Neuronal stem cell (in vitro differentiated cells): Measurements from ENCODE around the gene SH3BP4.

Experiments
- DNase-seq: peaks from one replicate; pipeline ENCODE4 v3.0.0-alpha.2; 2013; ENCODE audit warnings: low spot score
- H2AFZ ChIP-seq: one replicate; pipeline ENCODE4 v1.6.1; 2013; ENCODE audit warnings: mild to moderate bottlenecking, low read length, inconsistent platforms
- H2AK5ac ChIP-seq: 2 replicates; pipeline ENCODE4 v1.6.1; 2013; ENCODE audit warnings: low read depth, mild to moderate bottlenecking, inconsistent platforms, low read length, moderate library complexity, mixed read lengths
- H2BK120ac ChIP-seq: 2 replicates; pipeline ENCODE4 v1.6.1; 2013; ENCODE audit warnings: low read depth, mild to moderate bottlenecking, inconsistent platforms, low read length, moderate library complexity, mixed read lengths
- H2BK12ac ChIP-seq: one replicate; pipeline ENCODE4 v1.6.1; 2013; ENCODE audit warnings: low read length, inconsistent platforms
- H2BK15ac ChIP-seq: 2 replicates; pipeline ENCODE4 v1.6.1; 2013; ENCODE audit warnings: mild to moderate bottlenecking, low read length, inconsistent platforms, mixed read lengths
- H2BK5ac ChIP-seq: one replicate; pipeline ENCODE4 v1.6.1; 2013; ENCODE audit warnings: inconsistent platforms, mild to moderate bottlenecking, low read length, moderate library complexity
- H3K14ac ChIP-seq: one replicate; pipeline ENCODE4 v1.6.1; 2013; ENCODE audit warnings: low read length, inconsistent platforms
- H3K18ac ChIP-seq: 2 replicates; pipeline ENCODE4 v1.6.1; 2013; ENCODE audit warnings: low read length, inconsistent platforms
- H3K23ac ChIP-seq: 2 replicates; pipeline ENCODE4 v1.6.1; 2013; ENCODE audit warnings: low read depth, mild to moderate bottlenecking, mixed read lengths, low read length, inconsistent platforms; ENCODE audit not compliant: poor library complexity
- H3K27ac ChIP-seq: replicated peaks from 3 replicates; pipeline ENCODE4 v1.5.1; 2013; ENCODE audit warnings: low read length, inconsistent platforms
- H3K27me3 ChIP-seq, 3 experiments: 2 replicates each; pipeline ENCODE4 v1.6.1; 2013; ENCODE audit warnings: low read length in 3 of 3, mild to moderate bottlenecking in 2 of 3, inconsistent platforms in 1 of 3, low read depth in 1 of 3, mixed read lengths in 1 of 3, moderate library complexity in 1 of 3; ENCODE audit not compliant: control insufficient read depth in 3 of 3, insufficient read depth in 3 of 3
- H3K36me3 ChIP-seq, 2 donors: replicated peaks in 1 of 2; 2 replicates each; pipeline ENCODE4 v1.6.1; 2013; ENCODE audit warnings: low read length in 2 of 2; ENCODE audit not compliant: control insufficient read depth in 2 of 2, insufficient read depth in 2 of 2
- H3K4ac ChIP-seq: 2 replicates; pipeline ENCODE4 v1.6.1; 2013; ENCODE audit warnings: inconsistent platforms, mild to moderate bottlenecking, low read length, moderate library complexity
- H3K4me1 ChIP-seq, 2 donors: 1 replicate in 1 of 2; 2 replicates in 1 of 2; pipeline ENCODE4 v1.6.1; 2013; ENCODE audit warnings: low read length in 2 of 2, low read depth in 1 of 2; ENCODE audit not compliant: control insufficient read depth in 2 of 2, insufficient read depth in 1 of 2
- H3K4me2 ChIP-seq: one replicate; pipeline ENCODE4 v1.6.1; 2013; ENCODE audit warnings: mild to moderate bottlenecking, low read length, inconsistent platforms; ENCODE audit not compliant: insufficient read depth, poor library complexity, severe bottlenecking
- H3K4me3 ChIP-seq, 2 donors: 2 replicates each; pipeline ENCODE4 v1.5.1; 2013; ENCODE audit warnings: low read length in 2 of 2, mild to moderate bottlenecking in 2 of 2, inconsistent platforms in 1 of 2, moderate library complexity in 1 of 2
- H3K79me1 ChIP-seq: one replicate; pipeline ENCODE4 v1.6.1; 2013; ENCODE audit warnings: low read depth, mild to moderate bottlenecking, inconsistent platforms, low read length, moderate library complexity
- H3K9ac ChIP-seq: one replicate; pipeline ENCODE4 v1.6.1; 2013; ENCODE audit warnings: mild to moderate bottlenecking, low read depth, low read length, inconsistent platforms; ENCODE audit not compliant: poor library complexity
- H3K9me3 ChIP-seq, 2 donors: replicated peaks in 1 of 2; 2 replicates each; pipeline versions ENCODE3 to v1.6.1; 2013; ENCODE audit warnings: low read length in 2 of 2, mild to moderate bottlenecking in 2 of 2, inconsistent platforms in 1 of 2, low read depth in 1 of 2, mixed read lengths in 1 of 2, moderate library complexity in 1 of 2; ENCODE audit not compliant: control insufficient read depth in 2 of 2, insufficient read depth in 1 of 2
- H4K8ac ChIP-seq: one replicate; pipeline ENCODE4 v1.6.1; 2013; ENCODE audit warnings: low read depth, mild to moderate bottlenecking, inconsistent platforms, low read length, moderate library complexity
- H4K91ac ChIP-seq: one replicate; pipeline ENCODE4 v1.6.1; 2013; ENCODE audit warnings: low read length, low read depth, mild to moderate bottlenecking, inconsistent platforms; ENCODE audit not compliant: poor library complexity
- WGBS, 2 donors: extraction: QIAGEN DNeasy Blood & Tissue Kit; methylation state at CpG; one replicate each; pipeline ENCODE4 v1.1.7; 2013; ENCODE audit warnings: missing lambda C conversion rate in 2 of 2, mixed read lengths in 1 of 2; ENCODE audit not compliant: insufficient read length in 2 of 2, insufficient replicate concordance in 1 of 2; ENCODE audit errors: extremely low coverage in 2 of 2; 5-methylcytosine and 5-hydroxymethylcytosine counted together

SH3BP4 gene

GRCh38 chr2:235054475-235054874 lies 102.7 kb downstream of the SH3BP4 start:
- no peak overlapping the region for H3K14ac ChIP-seq
- no peak overlapping the region for H2AFZ ChIP-seq
- H3K79me1 ChIP-seq: peaks cover 10% of the 10 kb centered on the region
- no CpG with 5 or more reads among the region's 5 CpGs for WGBS, 2 donors
- no peak overlapping the region for H2BK120ac ChIP-seq
- DNase-seq: no peak
- H4K8ac ChIP-seq: no peak overlapping the region
- no peaks in the 10 kb centered on the region for H3K27me3 ChIP-seq
- H2BK5ac ChIP-seq: no peak overlapping the region
- H3K9ac ChIP-seq: peak overlapping the region; percentile 38
- no peak overlapping the region for H2AK5ac ChIP-seq
- H2BK12ac ChIP-seq: no peak overlapping the region
- H3K18ac ChIP-seq: no peak overlapping the region
- peaks cover 22 to 71% of the 10 kb centered on the region in 2 donors for H3K36me3 ChIP-seq
- peak overlapping the region; percentile 23 for H3K27ac ChIP-seq
- peaks cover 0 to 7% of the 10 kb centered on the region in 2 donors for H3K9me3 ChIP-seq
- H2BK15ac ChIP-seq: no peak overlapping the region
- no peak overlapping the region for H3K23ac ChIP-seq
- H3K4me2 ChIP-seq: no peak overlapping the region
- no peak overlapping the region for H4K91ac ChIP-seq
- no peak overlapping the region for H3K4me3 ChIP-seq
- H3K4me1 ChIP-seq: peaks cover 0 to 22% of the 10 kb centered on the region in 2 donors
- no peak overlapping the region for H3K4ac ChIP-seq

- Histone ChIP-seq H3K4me3 (no peak overlapping the region), H3K23ac (no peak overlapping the region), H3K4me2 (no peak overlapping the region), H3K4me1 (peaks cover 0 to 22% of the 10 kb centered on the region in 2 donors), H3K27me3 (no peaks in the 10 kb centered on the region), H3K14ac (no peak overlapping the region), H2BK12ac (no peak overlapping the region), H2BK5ac (no peak overlapping the region), H3K36me3 (peaks cover 22 to 67% of the 10 kb centered on the region in 2 donors), H2BK15ac (no peak overlapping the region), H2AFZ (no peak overlapping the region), H3K9ac (no peak overlapping the region), H3K27ac (no peak overlapping the region), H3K79me1 (peaks cover 10% of the 10 kb centered on the region), H4K8ac (no peak overlapping the region), H2AK5ac (no peak overlapping the region), H3K4ac (no peak overlapping the region), H2BK120ac (no peak overlapping the region), H3K18ac (no peak overlapping the region), H3K9me3 (peaks cover 0 to 7% of the 10 kb centered on the region in 2 donors), H4K91ac (no peak overlapping the region)
- no CpG with 5 or more reads among the region's 7 CpGs for WGBS, 2 donors
- DNase-seq: no peak
These were observed 103.1 kb downstream of the SH3BP4 start for GRCh38 chr2:235054919-235055318.

- peaks cover 0 to 18% of the 10 kb centered on the region in 2 donors for H3K4me1 ChIP-seq
- H3K36me3 ChIP-seq: peaks cover 22 to 61% of the 10 kb centered on the region in 2 donors
- no peak overlapping the region for H2AFZ ChIP-seq
- H2BK5ac ChIP-seq: no peak overlapping the region
- no peak overlapping the region for H2BK15ac ChIP-seq
- H3K9ac ChIP-seq: no peak overlapping the region
- H2BK120ac ChIP-seq: no peak overlapping the region
- H3K4me3 ChIP-seq: no peak overlapping the region
- no peak overlapping the region for H3K27ac ChIP-seq
- H3K79me1 ChIP-seq: peaks cover 8% of the 10 kb centered on the region
- H2BK12ac ChIP-seq: no peak overlapping the region
- no CpG with 5 or more reads among the region's 12 CpGs for WGBS, 2 donors
- H3K27me3 ChIP-seq: no peaks in the 10 kb centered on the region
- no peak overlapping the region for H2AK5ac ChIP-seq
- no peak overlapping the region for H3K18ac ChIP-seq
- no peak overlapping the region for H3K14ac ChIP-seq
- H3K4me2 ChIP-seq: no peak overlapping the region
- H3K9me3 ChIP-seq: peaks cover 0 to 7% of the 10 kb centered on the region in 2 donors
- no peak for DNase-seq
- no peak overlapping the region for H3K23ac ChIP-seq
- H4K91ac ChIP-seq: no peak overlapping the region
- no peak overlapping the region for H4K8ac ChIP-seq
- H3K4ac ChIP-seq: no peak overlapping the region
These were observed 104.2 kb downstream of the SH3BP4 start for GRCh38 chr2:235055891-235056516.

GRCh38 chr2:235056768-235057167 lies 105.0 kb downstream of the SH3BP4 start:
- Histone ChIP-seq H3K14ac (no peak overlapping the region), H3K27ac (no peak overlapping the region), H3K79me1 (peaks cover 2% of the 10 kb centered on the region), H2AFZ (no peak overlapping the region), H2BK12ac (no peak overlapping the region), H3K9me3 (peaks cover 0 to 7% of the 10 kb centered on the region in 2 donors), H4K91ac (no peak overlapping the region), H3K23ac (no peak overlapping the region), H3K27me3 (no peaks in the 10 kb centered on the region), H4K8ac (no peak overlapping the region), H2BK120ac (no peak overlapping the region), H3K18ac (peak overlapping the region; percentile 22), H3K4me2 (no peak overlapping the region), H3K9ac (no peak overlapping the region), H3K4ac (no peak overlapping the region), H2BK15ac (no peak overlapping the region), H3K4me3 (no peak overlapping the region), H2AK5ac (no peak overlapping the region), H3K4me1 (peaks cover 0 to 20% of the 10 kb centered on the region in 2 donors), H3K36me3 (peaks cover 22 to 53% of the 10 kb centered on the region in 2 donors), H2BK5ac (no peak overlapping the region)
- DNase-seq: no peak
- no CpG with 5 or more reads among the region's 6 CpGs for WGBS, 2 donors
